ENCODE data around the gene LSM2.

- TF ChIP-seq CTCF (IDR thresholded peaks at IDR 0.05; ENCODE audit: poor library complexity) (no peak), EZH2 (IDR thresholded peaks at IDR 0.05; ENCODE audit: borderline replicate concordance) (no peak)
Measured at GRCh38 chr6:31784098-31784925, 22.5 kb downstream of the LSM2 start.

Measured in hepatocyte (in vitro differentiated cells).